BE2C (cell line): ENCODE results near the gene CHAF1A.
A peak's percentile ranks its signal among the peaks of the same experiment; 100 is the strongest.

Experiments used
- DNase-seq: peaks from one replicate; pipeline ENCODE4 v3.0.0-alpha.2; 2020
- H3K27me3 ChIP-seq: fragments of 250-450 bp; sonication (Bioruptor Pico); 2 replicates; pipeline ENCODE4 v1.5.1; 2020; ENCODE audit warnings: mild to moderate bottlenecking
- H3K36me3 ChIP-seq: fragments of 250-450 bp; sonication (Bioruptor Pico); 2 replicates; pipeline ENCODE4 v1.5.1; 2020; ENCODE audit warnings: mild to moderate bottlenecking
- H3K4me1 ChIP-seq: fragments of 250-450 bp; sonication (Bioruptor Pico); 2 replicates; pipeline ENCODE4 v1.5.1; 2020
- H3K4me3 ChIP-seq: 2 replicates; pipeline ENCODE4 v1.5.1; 2011; ENCODE audit warnings: low read depth, low read length
- H3K9me3 ChIP-seq: fragments of 250-450 bp; sonication (Bioruptor Pico); 2 replicates; pipeline ENCODE4 v1.5.1; 2020
- TF ChIP-seq, protein P1 (sequence below): IDR thresholded peaks from 2 replicates; pipeline ENCODE4 v1.5.1; 2012; ENCODE audit warnings: mild to moderate bottlenecking, low read depth, low read length

The CHAF1A gene

DNA sequence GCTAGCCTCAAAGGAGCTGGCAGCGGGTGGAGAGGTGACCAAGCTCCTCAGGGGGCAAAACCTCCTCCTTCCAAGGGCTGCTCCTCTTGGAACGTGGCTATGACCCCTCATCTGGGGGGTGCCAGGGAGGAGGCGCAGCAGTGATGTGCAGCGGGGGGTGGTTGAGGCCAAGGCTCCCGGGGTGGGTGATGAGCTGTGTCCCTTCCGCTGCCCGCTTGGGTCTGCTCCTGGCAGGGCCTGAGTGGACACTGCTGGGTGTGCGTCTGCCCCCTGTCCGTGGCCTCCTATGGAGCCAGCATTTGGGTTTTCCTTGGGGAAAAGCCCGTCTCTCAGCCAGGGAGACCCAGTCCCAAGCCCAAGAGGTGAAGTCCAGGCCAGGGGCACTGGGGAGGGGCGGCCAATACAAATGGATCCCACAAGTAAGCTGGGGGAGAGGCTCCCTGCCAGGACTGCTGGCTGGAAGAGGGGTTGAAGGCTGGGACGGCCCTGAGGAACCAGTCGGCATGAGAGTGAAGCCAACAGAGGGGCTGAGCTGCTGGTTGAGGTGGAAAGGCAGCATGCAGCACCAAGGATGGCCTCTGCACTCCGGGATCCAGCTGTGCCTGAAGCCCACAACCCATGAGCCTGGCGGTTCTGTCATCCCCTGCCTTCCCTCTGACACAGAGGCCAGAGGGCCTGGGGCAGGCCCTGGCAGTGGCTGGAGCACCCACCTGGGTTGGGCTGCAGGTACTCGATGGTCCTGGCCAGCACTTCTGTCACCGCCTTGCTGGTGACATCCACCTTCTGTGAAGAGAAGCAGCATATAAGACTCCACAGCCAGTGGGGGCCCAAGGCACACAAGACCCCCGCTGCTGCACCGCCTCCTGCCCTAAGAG lies 36.4 kb upstream of the CHAF1A start:
- Histone ChIP-seq H3K4me3 (no peak overlapping the region), H3K36me3 (peaks cover 53% of the 10 kb centered on the region), H3K27me3 (no peaks in the 10 kb centered on the region), H3K4me1 (peaks cover 8% of the 10 kb centered on the region; the same call in 1 of the 2 replicates), H3K9me3 (no peaks in the 10 kb centered on the region)
- TF ChIP-seq, protein P1, sequence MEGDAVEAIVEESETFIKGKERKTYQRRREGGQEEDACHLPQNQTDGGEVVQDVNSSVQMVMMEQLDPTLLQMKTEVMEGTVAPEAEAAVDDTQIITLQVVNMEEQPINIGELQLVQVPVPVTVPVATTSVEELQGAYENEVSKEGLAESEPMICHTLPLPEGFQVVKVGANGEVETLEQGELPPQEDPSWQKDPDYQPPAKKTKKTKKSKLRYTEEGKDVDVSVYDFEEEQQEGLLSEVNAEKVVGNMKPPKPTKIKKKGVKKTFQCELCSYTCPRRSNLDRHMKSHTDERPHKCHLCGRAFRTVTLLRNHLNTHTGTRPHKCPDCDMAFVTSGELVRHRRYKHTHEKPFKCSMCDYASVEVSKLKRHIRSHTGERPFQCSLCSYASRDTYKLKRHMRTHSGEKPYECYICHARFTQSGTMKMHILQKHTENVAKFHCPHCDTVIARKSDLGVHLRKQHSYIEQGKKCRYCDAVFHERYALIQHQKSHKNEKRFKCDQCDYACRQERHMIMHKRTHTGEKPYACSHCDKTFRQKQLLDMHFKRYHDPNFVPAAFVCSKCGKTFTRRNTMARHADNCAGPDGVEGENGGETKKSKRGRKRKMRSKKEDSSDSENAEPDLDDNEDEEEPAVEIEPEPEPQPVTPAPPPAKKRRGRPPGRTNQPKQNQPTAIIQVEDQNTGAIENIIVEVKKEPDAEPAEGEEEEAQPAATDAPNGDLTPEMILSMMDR, result no peak
- DNase-seq, result no peak

DNA sequence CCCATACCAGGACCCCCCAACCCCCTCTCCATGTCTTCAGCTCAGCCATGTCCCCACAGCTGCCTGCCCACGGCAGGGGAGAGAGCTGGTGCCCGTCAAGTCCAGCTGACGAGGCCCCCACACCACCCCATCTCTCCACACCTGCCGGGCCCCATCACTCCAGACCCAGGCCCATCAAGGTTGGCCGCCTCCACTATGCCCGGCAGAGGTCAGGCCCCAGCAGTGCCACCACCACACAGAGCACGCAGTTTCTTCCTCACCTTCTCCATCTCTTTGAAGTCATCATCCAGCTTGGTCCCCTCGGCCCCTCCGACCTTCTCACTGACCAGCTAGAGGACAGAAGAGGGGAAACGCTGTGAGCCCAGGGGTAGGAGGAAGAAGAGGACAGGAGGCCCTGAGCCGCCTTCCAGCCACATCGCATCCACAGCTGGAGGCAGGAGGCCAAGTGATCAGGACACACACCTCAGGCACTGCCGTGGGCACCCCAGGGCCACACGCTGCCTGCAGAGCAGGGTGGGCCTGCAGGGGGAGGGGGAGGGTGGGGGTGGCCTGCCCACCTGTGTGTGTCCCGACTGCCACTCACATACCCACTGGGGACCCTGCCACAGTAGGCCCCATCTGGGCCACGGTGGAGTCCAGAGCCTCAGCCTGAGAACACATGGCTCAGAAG lies 35.6 kb upstream of the CHAF1A start:
- no peaks in the 10 kb centered on the region for H3K9me3 ChIP-seq
- no peak overlapping the region for H3K4me3 ChIP-seq
- no peak for DNase-seq
- peaks cover 8% of the 10 kb centered on the region; the same call in 1 of the 2 replicates for H3K4me1 ChIP-seq
- TF ChIP-seq, protein P1, result no peak
- H3K27me3 ChIP-seq, result no peaks in the 10 kb centered on the region
- peaks cover 47% of the 10 kb centered on the region for H3K36me3 ChIP-seq

DNA sequence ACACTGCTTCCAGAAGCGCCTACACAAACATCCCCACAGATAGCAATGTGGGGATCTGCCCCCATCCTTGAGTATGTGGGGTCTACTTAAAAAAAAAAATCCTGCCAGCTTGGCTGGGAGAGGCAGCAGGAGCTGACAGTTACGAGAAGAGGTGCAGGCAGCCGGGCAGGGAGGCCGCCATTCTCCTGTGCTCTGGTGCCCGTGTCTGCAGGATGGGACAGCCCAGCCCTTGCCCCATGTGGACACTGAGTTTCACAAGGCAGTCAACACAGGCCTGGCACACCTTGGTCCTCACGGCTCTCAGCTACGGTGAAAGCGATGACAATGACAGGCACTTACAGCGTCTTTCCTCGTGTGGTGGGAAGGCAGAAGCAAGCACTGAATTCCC lies 35.1 kb upstream of the CHAF1A start:
- no peaks in the 10 kb centered on the region for H3K27me3 ChIP-seq
- H3K36me3 ChIP-seq, result peaks cover 42% of the 10 kb centered on the region
- DNase-seq, result no peak
- H3K4me3 ChIP-seq, result no peak overlapping the region
- no peaks in the 10 kb centered on the region for H3K9me3 ChIP-seq
- TF ChIP-seq, protein P1, result no peak
- peaks cover 8% of the 10 kb centered on the region for H3K4me1 ChIP-seq

DNA sequence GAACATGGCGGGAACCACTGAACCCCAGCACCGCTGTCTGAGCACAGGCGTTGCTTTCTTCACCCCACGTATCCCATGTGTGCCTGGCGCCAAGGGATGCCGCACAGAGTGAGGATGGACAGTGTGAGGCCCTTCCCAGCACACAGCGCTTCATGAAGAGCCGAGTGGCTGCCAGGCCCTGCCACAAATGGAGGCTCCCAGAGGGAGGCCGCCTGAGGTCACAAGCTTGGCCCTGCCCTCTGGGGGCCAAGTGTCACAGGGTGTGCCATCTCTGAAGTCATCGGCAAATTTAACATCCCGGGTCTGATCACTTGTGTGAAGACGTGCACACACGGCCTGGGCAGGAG lies 34.7 kb upstream of the CHAF1A start:
- peaks cover 8% of the 10 kb centered on the region for H3K4me1 ChIP-seq
- TF ChIP-seq, protein P1, result no peak
- H3K27me3 ChIP-seq, result no peaks in the 10 kb centered on the region
- DNase-seq, result no peak
- H3K9me3 ChIP-seq, result no peaks in the 10 kb centered on the region
- peaks cover 38% of the 10 kb centered on the region for H3K36me3 ChIP-seq
- no peak overlapping the region for H3K4me3 ChIP-seq

DNA sequence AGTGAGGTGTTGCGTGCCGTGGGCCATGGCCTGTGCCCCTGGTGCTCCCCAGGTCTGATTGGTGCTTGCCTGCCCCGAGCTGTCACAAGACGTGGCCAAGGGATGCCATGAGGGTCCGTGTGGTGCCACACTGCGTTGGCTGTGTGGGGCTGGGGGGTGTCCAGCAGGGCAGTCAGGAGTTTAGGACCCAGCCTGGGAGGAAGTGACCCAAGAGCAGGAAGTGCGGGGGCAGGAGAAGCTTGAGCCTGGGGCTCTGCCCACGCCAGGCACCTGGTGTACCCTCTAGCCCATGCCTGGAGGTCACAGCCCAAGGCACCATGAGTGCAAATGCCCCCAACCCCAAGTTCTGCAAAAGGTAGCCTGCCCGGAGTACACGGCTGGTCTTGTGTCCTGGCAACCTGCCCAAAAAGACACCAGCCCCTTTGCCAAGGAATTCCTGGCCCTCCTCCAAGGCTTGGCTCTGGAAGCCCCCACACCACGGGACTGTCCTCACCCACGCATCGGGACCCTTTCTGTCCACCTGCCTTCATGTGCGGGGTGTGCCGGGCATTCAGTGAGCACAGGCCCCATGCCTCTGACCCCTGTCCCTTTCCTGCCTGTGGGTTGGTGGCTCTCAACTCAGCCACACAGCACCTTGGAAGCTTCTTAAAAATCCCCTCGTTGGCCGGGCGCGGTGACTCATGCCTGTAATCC lies 34.2 kb upstream of the CHAF1A start:
- peaks cover 33% of the 10 kb centered on the region for H3K36me3 ChIP-seq
- H3K4me1 ChIP-seq, result peaks cover 8% of the 10 kb centered on the region
- TF ChIP-seq, protein P1, result no peak
- H3K9me3 ChIP-seq, result no peaks in the 10 kb centered on the region
- no peaks in the 10 kb centered on the region for H3K27me3 ChIP-seq
- no peak overlapping the region for H3K4me3 ChIP-seq
- DNase-seq, result peak; percentile 53
